Calu3 (cell line): ENCODE data around the gene ACACB. TPM values are rescaled to one million over a fixed set of nuclear protein-coding genes. Genes with fewer than 3 reads are reported as not detected.

ENCODE experiments used
- BruUV-seq: library from RNA; stranded (reverse); fragments of 400-500 nt; replicated peaks from 2 replicates; lab custom pipeline; 2021; lab: Mats Ljungman, UMichigan
- CTCF ChIA-PET: fragments of 300-600 bp; sonication (Branson Sonifier 250); formaldehyde crosslinking; loops from one replicate; lab custom pipeline; 2022; ENCODE audit warnings: antibody characterized with exemption; lab: Charles Lee
- DNase-seq: peaks from one replicate; pipeline ENCODE4 v3.0.0; 2022
- H3K27ac Mint-ChIP-seq: one replicate; pipeline ENCODE4 v1.8.0; 2022; ENCODE audit warnings: mixed read lengths; ENCODE audit not compliant: unreplicated experiment
- H3K27me3 Mint-ChIP-seq: one replicate; pipeline ENCODE4 v1.8.0; 2022; ENCODE audit warnings: mixed read lengths; ENCODE audit not compliant: unreplicated experiment
- H3K36me3 Mint-ChIP-seq: one replicate; pipeline ENCODE4 v1.8.0; 2022; ENCODE audit warnings: mild to moderate bottlenecking, moderate library complexity, mixed read lengths; ENCODE audit not compliant: insufficient read depth, unreplicated experiment
- H3K4me1 Mint-ChIP-seq: one replicate; pipeline ENCODE4 v1.8.0; 2022; ENCODE audit warnings: mild to moderate bottlenecking, low read depth, mixed read lengths; ENCODE audit not compliant: unreplicated experiment
- H3K4me3 Mint-ChIP-seq: one replicate; pipeline ENCODE4 v1.8.0; 2022; ENCODE audit warnings: mild to moderate bottlenecking, low read depth, moderate library complexity, mixed read lengths; ENCODE audit not compliant: unreplicated experiment
- H3K9me3 Mint-ChIP-seq: one replicate; pipeline ENCODE4 v1.8.0; 2022; ENCODE audit warnings: low read depth, mixed read lengths; ENCODE audit not compliant: unreplicated experiment
- intact Hi-C: fragments of 100-400 bp; cut with micrococcal nuclease; formaldehyde crosslinking; loops from one replicate; pipeline ENCODE4 v1.10.0; 2022; ENCODE audit not compliant: unreplicated experiment
- total RNA-seq: library from RNA; stranded (reverse); gene quantifications from 2 replicates; pipeline ENCODE4 v1.2.3, GENCODE V29; 2022
- TF ChIP-seq, protein P1 (sequence below): fragments of 200-600 bp; IDR thresholded peaks from one replicate; pipeline ENCODE4 v1.8.0; 2022; ENCODE audit warnings: antibody characterized with exemption; ENCODE audit not compliant: unreplicated experiment

The ACACB gene
- total RNA-seq, 1 experiment from 2014 or later, result 6.2 TPM

DNA sequence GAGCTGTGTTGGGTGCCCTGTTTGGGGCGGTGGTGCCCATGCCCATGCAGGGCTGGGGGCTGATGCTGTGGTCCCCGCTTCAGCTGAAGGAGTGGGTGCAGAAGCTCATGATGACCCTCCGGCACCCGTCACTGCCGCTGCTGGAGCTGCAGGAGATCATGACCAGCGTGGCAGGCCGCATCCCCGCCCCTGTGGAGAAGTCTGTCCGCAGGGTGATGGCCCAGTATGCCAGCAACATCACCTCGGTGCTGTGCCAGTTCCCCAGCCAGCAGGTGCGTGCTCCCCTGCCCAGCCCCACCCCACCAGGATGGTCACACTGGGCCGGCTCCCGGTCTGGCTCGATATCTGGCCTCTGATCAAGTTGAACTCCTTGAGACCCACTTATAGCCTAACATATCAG is 92.7 kb downstream of the ACACB start:
- no peak for DNase-seq
- Mint-ChIP-seq H3K4me3 (no peak overlapping the region), H3K36me3 (peaks cover 4% of the 10 kb centered on the region), H3K4me1 (no peaks in the 10 kb centered on the region), H3K27ac (no peak overlapping the region), H3K9me3 (no peaks in the 10 kb centered on the region), H3K27me3 (no peaks in the 10 kb centered on the region)
- no TSS peak for BruUV-seq
- intact Hi-C loops, result no loop called here
- TF ChIP-seq, protein P1, sequence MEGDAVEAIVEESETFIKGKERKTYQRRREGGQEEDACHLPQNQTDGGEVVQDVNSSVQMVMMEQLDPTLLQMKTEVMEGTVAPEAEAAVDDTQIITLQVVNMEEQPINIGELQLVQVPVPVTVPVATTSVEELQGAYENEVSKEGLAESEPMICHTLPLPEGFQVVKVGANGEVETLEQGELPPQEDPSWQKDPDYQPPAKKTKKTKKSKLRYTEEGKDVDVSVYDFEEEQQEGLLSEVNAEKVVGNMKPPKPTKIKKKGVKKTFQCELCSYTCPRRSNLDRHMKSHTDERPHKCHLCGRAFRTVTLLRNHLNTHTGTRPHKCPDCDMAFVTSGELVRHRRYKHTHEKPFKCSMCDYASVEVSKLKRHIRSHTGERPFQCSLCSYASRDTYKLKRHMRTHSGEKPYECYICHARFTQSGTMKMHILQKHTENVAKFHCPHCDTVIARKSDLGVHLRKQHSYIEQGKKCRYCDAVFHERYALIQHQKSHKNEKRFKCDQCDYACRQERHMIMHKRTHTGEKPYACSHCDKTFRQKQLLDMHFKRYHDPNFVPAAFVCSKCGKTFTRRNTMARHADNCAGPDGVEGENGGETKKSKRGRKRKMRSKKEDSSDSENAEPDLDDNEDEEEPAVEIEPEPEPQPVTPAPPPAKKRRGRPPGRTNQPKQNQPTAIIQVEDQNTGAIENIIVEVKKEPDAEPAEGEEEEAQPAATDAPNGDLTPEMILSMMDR, result no peak
- CTCF ChIA-PET, result no interaction called here

DNA sequence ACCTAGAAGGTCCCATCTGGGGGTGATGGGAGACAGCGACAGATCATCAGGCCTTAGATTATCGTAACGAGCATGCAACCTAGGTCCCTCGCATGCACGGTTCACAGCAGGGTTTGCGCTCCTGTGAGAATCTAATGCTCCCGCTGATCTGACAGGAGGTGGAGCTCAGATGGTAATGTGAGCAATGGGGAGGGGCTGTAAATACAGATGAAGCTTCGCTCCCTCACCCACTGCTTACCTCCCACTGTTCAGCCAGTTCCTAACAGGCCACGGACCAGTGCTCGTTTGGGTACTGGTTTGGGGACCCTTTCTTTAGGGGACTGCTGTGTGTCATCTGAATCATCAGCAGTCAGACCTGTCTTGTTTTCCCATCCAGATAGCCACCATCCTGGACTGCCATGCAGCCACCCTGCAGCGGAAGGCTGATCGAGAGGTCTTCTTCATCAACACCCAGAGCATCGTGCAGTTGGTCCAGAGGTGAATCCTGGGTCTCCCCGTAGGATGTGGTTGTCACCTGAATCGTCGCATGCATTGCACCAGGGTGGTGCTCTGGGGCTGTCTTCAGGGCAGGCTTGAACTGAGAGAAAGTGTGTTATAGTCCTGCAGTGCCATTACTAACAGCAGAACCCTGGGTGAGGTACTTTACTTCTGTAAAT is 96.2 kb downstream of the ACACB start:
- Mint-ChIP-seq H3K4me1 (no peaks in the 10 kb centered on the region), H3K9me3 (no peaks in the 10 kb centered on the region), H3K27ac (no peak overlapping the region), H3K27me3 (no peaks in the 10 kb centered on the region), H3K4me3 (no peak overlapping the region), H3K36me3 (no peaks in the 10 kb centered on the region)
- intact Hi-C loops, result no loop called here
- TF ChIP-seq, protein P1, result no peak
- no TSS peak for BruUV-seq
- CTCF ChIA-PET, result no interaction called here
- no peak for DNase-seq

GRCh38 chr12:109214131-109214530 is 97.7 kb downstream of the ACACB start:
- no peak overlapping the region for H3K27ac Mint-ChIP-seq
- TF ChIP-seq, protein P1, result no peak
- no peaks in the 10 kb centered on the region for H3K36me3 Mint-ChIP-seq
- no peak for DNase-seq
- no peaks in the 10 kb centered on the region for H3K9me3 Mint-ChIP-seq
- no peak overlapping the region for H3K4me3 Mint-ChIP-seq
- H3K27me3 Mint-ChIP-seq, result no peaks in the 10 kb centered on the region
- no peaks in the 10 kb centered on the region for H3K4me1 Mint-ChIP-seq
- no TSS peak for BruUV-seq
- CTCF ChIA-PET, result no interaction called here
- intact Hi-C loops, result no loop called here

- Mint-ChIP-seq H3K4me3 (no peak overlapping the region), H3K27me3 (no peaks in the 10 kb centered on the region), H3K4me1 (no peaks in the 10 kb centered on the region), H3K36me3 (no peaks in the 10 kb centered on the region), H3K9me3 (no peaks in the 10 kb centered on the region), H3K27ac (no peak overlapping the region)
- intact Hi-C loops, result no loop called here
- BruUV-seq, result no TSS peak
- TF ChIP-seq, protein P1, result no peak
- CTCF ChIA-PET, result interaction anchor here (0.5 kb wide), 1 partner anchor 9 kb away, joined by 3 read pairs; no protein-coding TSS in a partner anchor
- DNase-seq, result no peak
These were observed 102.6 kb downstream of the ACACB start for GRCh38 chr12:109218996-109219395.
